A673 (cell line): ENCODE results near the gene SCYGR6. TPM values are rescaled to one million over a fixed set of nuclear protein-coding genes. Genes with fewer than 3 reads are reported as not detected.

Experiments
- BruUV-seq: library from RNA; stranded (reverse); fragments of 400-500 nt; replicated peaks from 2 replicates; lab custom pipeline; 2021; lab: Mats Ljungman, UMichigan
- CTCF ChIA-PET: fragments of 300-600 bp; sonication (Branson Sonifier 250); formaldehyde crosslinking; loops from one replicate; lab custom pipeline; 2022; ENCODE audit warnings: antibody characterized with exemption; lab: Charles Lee
- POLR2A ChIA-PET: fragments of 300-600 bp; sonication (Branson Sonifier 250); formaldehyde crosslinking; loops from one replicate; lab custom pipeline; 2022; ENCODE audit warnings: antibody characterized with exemption; ENCODE audit not compliant: low non-redundant PET; lab: Charles Lee
- DNase-seq: peaks from one replicate; pipeline ENCODE4 v3.0.0-alpha.2; 2015; ENCODE audit warnings: low spot score
- H3K27ac ChIP-seq: fragments of 200-600 bp; sonication (generic); 2 replicates; pipeline ENCODE4 v1.5.1; 2016; ENCODE audit warnings: mixed run types, low read depth, mild to moderate bottlenecking, mixed read lengths, antibody characterized with exemption, low read length; ENCODE audit not compliant: poor library complexity, severe bottlenecking
- H3K27me3 ChIP-seq: fragments of 200-600 bp; sonication (generic); replicated peaks from 2 replicates; pipeline ENCODE4 v1.6.1; 2017; ENCODE audit warnings: mixed run types, low read depth, mild to moderate bottlenecking, mixed read lengths, antibody characterized with exemption, low read length; ENCODE audit not compliant: insufficient read depth, poor library complexity
- H3K36me3 ChIP-seq: fragments of 200-600 bp; sonication (generic); 2 replicates; pipeline ENCODE4 v1.6.1; 2016; ENCODE audit warnings: mixed run types, mild to moderate bottlenecking, mixed read lengths, antibody characterized with exemption, low read length; ENCODE audit not compliant: insufficient read depth, poor library complexity, severe bottlenecking
- H3K4me1 ChIP-seq: fragments of 200-600 bp; sonication (generic); 2 replicates; pipeline ENCODE4 v1.6.1; 2017; ENCODE audit warnings: mixed run types, mild to moderate bottlenecking, mixed read lengths, antibody characterized with exemption, low read length; ENCODE audit not compliant: insufficient read depth, poor library complexity, severe bottlenecking
- H3K4me3 ChIP-seq: fragments of 200-600 bp; sonication (generic); 2 replicates; pipeline ENCODE4 v1.5.1; 2016; ENCODE audit warnings: low read depth, mixed run types, mild to moderate bottlenecking, mixed read lengths, low read length; ENCODE audit not compliant: poor library complexity, severe bottlenecking
- H3K9me3 ChIP-seq: fragments of 200-600 bp; sonication (generic); 2 replicates; pipeline ENCODE4 v1.6.1; 2016; ENCODE audit warnings: mixed run types, low read depth, mild to moderate bottlenecking, mixed read lengths, antibody characterized with exemption, low read length; ENCODE audit not compliant: poor library complexity, severe bottlenecking
- EZH2 ChIP-seq: fragments of 200-600 bp; sonication (generic); IDR thresholded peaks from 2 replicates; pipeline ENCODE4 v1.6.1; 2017; ENCODE audit warnings: borderline replicate concordance, low read depth, mild to moderate bottlenecking, mixed read lengths, antibody characterized with exemption, low read length; ENCODE audit not compliant: poor library complexity, severe bottlenecking
- intact Hi-C: fragments of 100-400 bp; cut with micrococcal nuclease; formaldehyde crosslinking; loops from one replicate; pipeline ENCODE4 v1.10.0; 2022; ENCODE audit not compliant: unreplicated experiment
- total RNA-seq: library from RNA; stranded (reverse); gene quantifications from 2 replicates; pipeline ENCODE4 v1.2.3, GENCODE V29; 2021
- TF ChIP-seq, protein P1 (sequence below): fragments of 300-800, 200-600 bp; sonication (generic); conservative IDR thresholded peaks from 2 replicates; pipeline ENCODE4 v1.5.1; 2017; ENCODE audit warnings: low read depth, mild to moderate bottlenecking, antibody characterized with exemption, low read length, moderate library complexity, mixed read lengths

Gene SCYGR6
- total RNA-seq, 1 experiment from 2014 or later = not detected

GRCh38 chr2:227713291-227713690 lies 11.3 kb downstream of the SCYGR6 start:
- H3K27ac ChIP-seq = no peak overlapping the region
- TF ChIP-seq, protein P1, sequence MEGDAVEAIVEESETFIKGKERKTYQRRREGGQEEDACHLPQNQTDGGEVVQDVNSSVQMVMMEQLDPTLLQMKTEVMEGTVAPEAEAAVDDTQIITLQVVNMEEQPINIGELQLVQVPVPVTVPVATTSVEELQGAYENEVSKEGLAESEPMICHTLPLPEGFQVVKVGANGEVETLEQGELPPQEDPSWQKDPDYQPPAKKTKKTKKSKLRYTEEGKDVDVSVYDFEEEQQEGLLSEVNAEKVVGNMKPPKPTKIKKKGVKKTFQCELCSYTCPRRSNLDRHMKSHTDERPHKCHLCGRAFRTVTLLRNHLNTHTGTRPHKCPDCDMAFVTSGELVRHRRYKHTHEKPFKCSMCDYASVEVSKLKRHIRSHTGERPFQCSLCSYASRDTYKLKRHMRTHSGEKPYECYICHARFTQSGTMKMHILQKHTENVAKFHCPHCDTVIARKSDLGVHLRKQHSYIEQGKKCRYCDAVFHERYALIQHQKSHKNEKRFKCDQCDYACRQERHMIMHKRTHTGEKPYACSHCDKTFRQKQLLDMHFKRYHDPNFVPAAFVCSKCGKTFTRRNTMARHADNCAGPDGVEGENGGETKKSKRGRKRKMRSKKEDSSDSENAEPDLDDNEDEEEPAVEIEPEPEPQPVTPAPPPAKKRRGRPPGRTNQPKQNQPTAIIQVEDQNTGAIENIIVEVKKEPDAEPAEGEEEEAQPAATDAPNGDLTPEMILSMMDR = no peak
- no peak for TF ChIP-seq EZH2
- H3K27me3 ChIP-seq = no peaks in the 10 kb centered on the region
- H3K4me1 ChIP-seq = no peaks in the 10 kb centered on the region
- no peaks in the 10 kb centered on the region for H3K36me3 ChIP-seq
- no peak for DNase-seq
- POLR2A ChIA-PET = no interaction called here
- H3K9me3 ChIP-seq = no peaks in the 10 kb centered on the region
- intact Hi-C loops = no loop called here
- CTCF ChIA-PET = no interaction called here
- BruUV-seq = no TSS peak
- no peak overlapping the region for H3K4me3 ChIP-seq

- intact Hi-C loops = no loop called here
- CTCF ChIA-PET = interaction anchor here (0.6 kb wide), 1 partner anchor 53 kb away, joined by 4 read pairs; no protein-coding TSS in a partner anchor
- Histone ChIP-seq H3K9me3 (no peaks in the 10 kb centered on the region), H3K36me3 (no peaks in the 10 kb centered on the region), H3K4me1 (no peaks in the 10 kb centered on the region), H3K4me3 (no peak overlapping the region), H3K27me3 (no peaks in the 10 kb centered on the region), H3K27ac (no peak overlapping the region)
- no TSS peak for BruUV-seq
- POLR2A ChIA-PET = no interaction called here
- TF ChIP-seq, protein P1 = no peak
- DNase-seq = no peak
Measured at GRCh38 chr2:227710986-227711385, 13.6 kb downstream of the SCYGR6 start.

- Histone ChIP-seq H3K36me3 (no peaks in the 10 kb centered on the region), H3K4me3 (no peak overlapping the region), H3K9me3 (no peaks in the 10 kb centered on the region), H3K4me1 (no peaks in the 10 kb centered on the region), H3K27me3 (no peaks in the 10 kb centered on the region), H3K27ac (no peak overlapping the region)
- CTCF ChIA-PET = no interaction called here
- intact Hi-C loops = no loop called here
- TF ChIP-seq, protein P1 = no peak
- no peak for TF ChIP-seq EZH2
- no TSS peak for BruUV-seq
- POLR2A ChIA-PET = no interaction called here
- no peak for DNase-seq
Measured at GRCh38 chr2:227707390-227707789, 17.2 kb downstream of the SCYGR6 start.
